ENCODE measurements around the gene ANKRD18A. TPM values are rescaled to one million over a fixed set of nuclear protein-coding genes. Genes with fewer than 3 reads are reported as not detected.
"Not testable (repeated sequence)": the region's sequence is repeated elsewhere in the genome, so short reads cannot be mapped to it uniquely, and the experiment has no call there.

ANKRD18A gene
- total and polyA plus RNA-seq, 2 of the 13 experiments (the other 11 are each of a cell fraction or from before 2014, with no cell fraction given) = 5.9 to 7.6 TPM

DNA sequence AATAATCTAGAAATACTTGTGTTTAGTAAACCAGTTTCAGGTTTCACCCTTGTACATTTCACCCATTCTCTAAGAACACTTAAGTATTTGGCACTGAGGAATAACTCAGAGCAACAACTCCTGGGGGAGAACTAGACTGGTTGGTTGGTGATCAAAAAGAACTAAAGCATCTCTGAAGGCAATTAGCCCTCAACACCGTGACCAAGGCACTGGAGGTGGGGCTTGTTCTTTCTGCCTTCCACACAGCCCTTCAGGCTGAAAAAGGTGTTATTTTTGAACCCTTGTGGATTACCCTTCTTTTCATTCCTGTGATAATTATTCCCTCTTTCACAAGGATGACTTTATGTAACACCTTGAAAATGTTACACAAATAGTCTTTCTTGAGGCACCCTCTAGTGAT is 44.2 kb downstream of the ANKRD18A start:
- H3K36me3 ChIP-seq (replicated peaks in 1 of 2; ENCODE audit: control insufficient read depth in 1 of 2, insufficient read depth in 2 of 2, low read length in 2 of 2); intact Hi-C loops (cut with micrococcal nuclease; ENCODE audit: unreplicated experiment); ATAC-seq; H3K4me2 ChIP-seq (ENCODE audit: low read depth, low read length); H3K9ac ChIP-seq (ENCODE audit: insufficient read depth, low read depth, low read length); H2AFZ ChIP-seq (ENCODE audit: low read length); FAIRE-seq; H3K4me3 ChIP-seq (replicated peaks in 1 of 3; ENCODE audit: insufficient read depth in 1 of 3, low read depth in 2 of 3, low read length in 3 of 3); H3K79me2 ChIP-seq (ENCODE audit: insufficient read depth, low read length); H3K4me1 ChIP-seq (ENCODE audit: insufficient read depth, low read length); POLR2A ChIA-PET; DNase-seq (ENCODE audit: low spot score); BruUV-seq (replicated peaks); H3K27me3 ChIP-seq (ENCODE audit: control insufficient read depth in 1 of 2, insufficient read depth in 2 of 2, low read length in 2 of 2); H3K27ac ChIP-seq (ENCODE audit: extremely low read length, insufficient read depth, low read length); in situ Hi-C loops (cut with HindIII; ENCODE audit: extremely low pct_ligation_motif_present, low pct_unique_long_range_greater_than_20kb); H4K20me1 ChIP-seq (ENCODE audit: insufficient read depth, low read length); CTCF ChIA-PET (ENCODE audit: low intra/inter-chr PET ratio, low total read pairs); H3K9me3 ChIP-seq (ENCODE audit: low read length): not testable (repeated sequence)
- 100% methylated on average over 1 of the region's 1 CpG for WGBS (ENCODE audit: low lambda C conversion rate)
- TF ChIP-seq STAG1 (CRISPR knock-in tag; IDR thresholded peaks at IDR 0.05) = 0 out of 2 replicates have a peak, but pooled peaks have one; percentile 21
- TF ChIP-seq, protein P1, sequence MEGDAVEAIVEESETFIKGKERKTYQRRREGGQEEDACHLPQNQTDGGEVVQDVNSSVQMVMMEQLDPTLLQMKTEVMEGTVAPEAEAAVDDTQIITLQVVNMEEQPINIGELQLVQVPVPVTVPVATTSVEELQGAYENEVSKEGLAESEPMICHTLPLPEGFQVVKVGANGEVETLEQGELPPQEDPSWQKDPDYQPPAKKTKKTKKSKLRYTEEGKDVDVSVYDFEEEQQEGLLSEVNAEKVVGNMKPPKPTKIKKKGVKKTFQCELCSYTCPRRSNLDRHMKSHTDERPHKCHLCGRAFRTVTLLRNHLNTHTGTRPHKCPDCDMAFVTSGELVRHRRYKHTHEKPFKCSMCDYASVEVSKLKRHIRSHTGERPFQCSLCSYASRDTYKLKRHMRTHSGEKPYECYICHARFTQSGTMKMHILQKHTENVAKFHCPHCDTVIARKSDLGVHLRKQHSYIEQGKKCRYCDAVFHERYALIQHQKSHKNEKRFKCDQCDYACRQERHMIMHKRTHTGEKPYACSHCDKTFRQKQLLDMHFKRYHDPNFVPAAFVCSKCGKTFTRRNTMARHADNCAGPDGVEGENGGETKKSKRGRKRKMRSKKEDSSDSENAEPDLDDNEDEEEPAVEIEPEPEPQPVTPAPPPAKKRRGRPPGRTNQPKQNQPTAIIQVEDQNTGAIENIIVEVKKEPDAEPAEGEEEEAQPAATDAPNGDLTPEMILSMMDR (CRISPR knock-in tag; IDR thresholded peaks at IDR 0.05) = peak; percentile 22

DNA sequence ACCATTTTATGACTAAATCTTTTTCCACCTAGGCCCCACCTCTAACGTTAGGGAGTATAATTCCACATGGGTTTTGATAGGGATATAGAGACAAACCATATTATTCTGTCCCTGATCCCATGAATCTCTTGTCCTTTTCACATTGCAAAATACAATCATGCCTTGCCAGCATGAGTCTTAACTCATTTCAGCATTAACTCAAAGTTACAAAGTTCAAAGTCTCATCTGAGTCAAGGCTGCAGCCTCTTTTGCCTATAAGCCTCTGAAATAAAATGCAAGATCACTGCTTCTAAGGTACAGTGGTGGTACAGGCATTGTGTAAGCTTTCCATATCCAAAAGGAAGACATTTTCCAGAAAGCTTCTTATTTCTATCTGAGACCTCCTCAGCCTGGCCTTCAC is 54.3 kb downstream of the ANKRD18A start:
- intact Hi-C loops (cut with micrococcal nuclease; ENCODE audit: unreplicated experiment); H3K27me3 ChIP-seq (ENCODE audit: control insufficient read depth in 1 of 2, insufficient read depth in 2 of 2, low read length in 2 of 2); in situ Hi-C loops (cut with HindIII; ENCODE audit: extremely low pct_ligation_motif_present, low pct_unique_long_range_greater_than_20kb); H3K9me3 ChIP-seq (ENCODE audit: low read length); ATAC-seq; H3K36me3 ChIP-seq (replicated peaks in 1 of 2; ENCODE audit: control insufficient read depth in 1 of 2, insufficient read depth in 2 of 2, low read length in 2 of 2); H3K9ac ChIP-seq (ENCODE audit: insufficient read depth, low read depth, low read length); CTCF ChIA-PET (ENCODE audit: low intra/inter-chr PET ratio, low total read pairs); H4K20me1 ChIP-seq (ENCODE audit: insufficient read depth, low read length); H3K79me2 ChIP-seq (ENCODE audit: insufficient read depth, low read length); POLR2A ChIA-PET; H2AFZ ChIP-seq (ENCODE audit: low read length); H3K4me3 ChIP-seq (replicated peaks in 1 of 3; ENCODE audit: insufficient read depth in 1 of 3, low read depth in 2 of 3, low read length in 3 of 3); H3K4me2 ChIP-seq (ENCODE audit: low read depth, low read length); H3K27ac ChIP-seq (ENCODE audit: extremely low read length, insufficient read depth, low read length); TF ChIP-seq HNF4G (CRISPR knock-in tag; IDR thresholded peaks at IDR 0.05; ENCODE audit: borderline replicate concordance, low read depth); SOX6 (IDR thresholded peaks at IDR 0.05): not testable (repeated sequence)
- WGBS (ENCODE audit: low lambda C conversion rate) = 29% methylated on average over 1 of the region's 1 CpG
- peak; percentile 15 for FAIRE-seq
- BruUV-seq (replicated peaks) = TSS peak; percentile 30
- peaks cover 12% of the 10 kb centered on the region for H3K4me1 ChIP-seq (ENCODE audit: insufficient read depth, low read length)
- peak; percentile 28 for DNase-seq (ENCODE audit: low spot score)
- TF ChIP-seq, protein P2, sequence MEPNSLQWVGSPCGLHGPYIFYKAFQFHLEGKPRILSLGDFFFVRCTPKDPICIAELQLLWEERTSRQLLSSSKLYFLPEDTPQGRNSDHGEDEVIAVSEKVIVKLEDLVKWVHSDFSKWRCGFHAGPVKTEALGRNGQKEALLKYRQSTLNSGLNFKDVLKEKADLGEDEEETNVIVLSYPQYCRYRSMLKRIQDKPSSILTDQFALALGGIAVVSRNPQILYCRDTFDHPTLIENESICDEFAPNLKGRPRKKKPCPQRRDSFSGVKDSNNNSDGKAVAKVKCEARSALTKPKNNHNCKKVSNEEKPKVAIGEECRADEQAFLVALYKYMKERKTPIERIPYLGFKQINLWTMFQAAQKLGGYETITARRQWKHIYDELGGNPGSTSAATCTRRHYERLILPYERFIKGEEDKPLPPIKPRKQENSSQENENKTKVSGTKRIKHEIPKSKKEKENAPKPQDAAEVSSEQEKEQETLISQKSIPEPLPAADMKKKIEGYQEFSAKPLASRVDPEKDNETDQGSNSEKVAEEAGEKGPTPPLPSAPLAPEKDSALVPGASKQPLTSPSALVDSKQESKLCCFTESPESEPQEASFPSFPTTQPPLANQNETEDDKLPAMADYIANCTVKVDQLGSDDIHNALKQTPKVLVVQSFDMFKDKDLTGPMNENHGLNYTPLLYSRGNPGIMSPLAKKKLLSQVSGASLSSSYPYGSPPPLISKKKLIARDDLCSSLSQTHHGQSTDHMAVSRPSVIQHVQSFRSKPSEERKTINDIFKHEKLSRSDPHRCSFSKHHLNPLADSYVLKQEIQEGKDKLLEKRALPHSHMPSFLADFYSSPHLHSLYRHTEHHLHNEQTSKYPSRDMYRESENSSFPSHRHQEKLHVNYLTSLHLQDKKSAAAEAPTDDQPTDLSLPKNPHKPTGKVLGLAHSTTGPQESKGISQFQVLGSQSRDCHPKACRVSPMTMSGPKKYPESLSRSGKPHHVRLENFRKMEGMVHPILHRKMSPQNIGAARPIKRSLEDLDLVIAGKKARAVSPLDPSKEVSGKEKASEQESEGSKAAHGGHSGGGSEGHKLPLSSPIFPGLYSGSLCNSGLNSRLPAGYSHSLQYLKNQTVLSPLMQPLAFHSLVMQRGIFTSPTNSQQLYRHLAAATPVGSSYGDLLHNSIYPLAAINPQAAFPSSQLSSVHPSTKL (CRISPR knock-in tag; IDR thresholded peaks at IDR 0.05) = peak; percentile 74
- peak; percentile 62 for TF ChIP-seq CEBPG (CRISPR knock-in tag; IDR thresholded peaks at IDR 0.05)
- TF ChIP-seq CEBPB (IDR thresholded peaks at IDR 0.05; ENCODE audit: borderline replicate concordance, low read depth, low read length) = peak; percentile 14; the same call in 1 of the 2 replicates
- TF ChIP-seq HNF4G (IDR thresholded peaks at IDR 0.05; ENCODE audit: borderline replicate concordance, low read depth, low read length) = 0 out of 2 replicates have a peak, but pooled peaks have one; percentile 9
- TF ChIP-seq SOX6 (CRISPR knock-in tag; IDR thresholded peaks at IDR 0.05) = peak; percentile 28; the same call in 1 of the 2 replicates
- TF ChIP-seq MED1 (CRISPR knock-in tag; IDR thresholded peaks at IDR 0.05) = peak; percentile 25; the same call in 1 of the 2 replicates
- TF ChIP-seq FOXA3 (CRISPR knock-in tag; IDR thresholded peaks at IDR 0.05) = 0 out of 2 replicates have a peak, but pooled peaks have one; percentile 29
- TF ChIP-seq GATAD2A (CRISPR knock-in tag; IDR thresholded peaks at IDR 0.05) = peak; percentile 63; the same call in 1 of the 2 replicates
- peak; percentile 29; the same call in 1 of the 2 replicates for TF ChIP-seq HMG20A (CRISPR knock-in tag; IDR thresholded peaks at IDR 0.05; ENCODE audit: borderline replicate concordance)
- peak; percentile 87 for TF ChIP-seq HNF4A (CRISPR knock-in tag; IDR thresholded peaks at IDR 0.05)
- TF ChIP-seq, protein P3, sequence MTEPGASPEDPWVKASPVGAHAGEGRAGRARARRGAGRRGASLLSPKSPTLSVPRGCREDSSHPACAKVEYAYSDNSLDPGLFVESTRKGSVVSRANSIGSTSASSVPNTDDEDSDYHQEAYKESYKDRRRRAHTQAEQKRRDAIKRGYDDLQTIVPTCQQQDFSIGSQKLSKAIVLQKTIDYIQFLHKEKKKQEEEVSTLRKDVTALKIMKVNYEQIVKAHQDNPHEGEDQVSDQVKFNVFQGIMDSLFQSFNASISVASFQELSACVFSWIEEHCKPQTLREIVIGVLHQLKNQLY (CRISPR knock-in tag; IDR thresholded peaks at IDR 0.05) = peak; percentile 93
